ENCODE results near the gene RPP25L.

The RPP25L gene

DNA sequence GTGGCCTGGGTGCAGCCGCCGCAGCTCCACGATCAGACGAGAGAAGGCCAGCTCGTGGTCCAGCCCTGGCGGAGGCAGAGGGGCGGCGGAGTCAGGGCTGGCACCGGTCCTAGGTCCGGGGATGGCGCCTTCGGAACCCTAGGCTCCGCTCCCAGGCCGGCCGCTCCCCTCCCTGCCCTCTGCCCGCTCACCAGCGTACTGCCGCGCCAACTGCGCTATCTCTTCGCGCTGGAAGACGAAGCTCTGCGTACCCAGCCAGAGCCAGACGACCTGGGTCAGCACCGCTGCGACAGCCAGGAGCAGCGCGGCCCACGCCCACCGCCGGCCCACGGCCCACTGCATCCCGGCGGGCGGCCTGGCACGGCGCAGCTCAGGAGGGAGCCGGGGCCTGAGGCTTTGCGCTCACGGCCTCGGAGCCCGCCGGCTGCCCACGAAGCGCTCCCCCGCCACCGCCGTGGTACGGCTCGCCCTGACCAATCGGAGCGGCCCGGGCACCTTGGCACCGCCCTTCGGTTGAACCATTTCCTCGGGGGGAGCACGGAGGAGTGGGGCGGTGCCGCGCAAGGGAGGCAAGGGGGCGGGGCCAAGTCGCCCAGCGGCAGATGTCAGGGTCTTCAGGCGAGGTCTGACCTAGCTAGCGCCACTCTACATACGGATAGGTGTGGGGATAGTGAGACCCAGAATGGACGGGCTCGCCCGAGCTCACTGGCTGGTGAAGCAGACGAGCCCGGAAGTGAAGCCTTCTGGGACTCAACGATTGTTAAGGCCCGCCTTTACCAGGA, 25.6 kb upstream of the RPP25L start, which contains the start of gene SIGMAR1:
TSS of gene SIGMAR1 (minus strand) at position 432 of the 782 bp plus-strand sequence. CDS start at position 342, 90 bp downstream.
- DNase-seq: peak; percentile 97

DNA sequence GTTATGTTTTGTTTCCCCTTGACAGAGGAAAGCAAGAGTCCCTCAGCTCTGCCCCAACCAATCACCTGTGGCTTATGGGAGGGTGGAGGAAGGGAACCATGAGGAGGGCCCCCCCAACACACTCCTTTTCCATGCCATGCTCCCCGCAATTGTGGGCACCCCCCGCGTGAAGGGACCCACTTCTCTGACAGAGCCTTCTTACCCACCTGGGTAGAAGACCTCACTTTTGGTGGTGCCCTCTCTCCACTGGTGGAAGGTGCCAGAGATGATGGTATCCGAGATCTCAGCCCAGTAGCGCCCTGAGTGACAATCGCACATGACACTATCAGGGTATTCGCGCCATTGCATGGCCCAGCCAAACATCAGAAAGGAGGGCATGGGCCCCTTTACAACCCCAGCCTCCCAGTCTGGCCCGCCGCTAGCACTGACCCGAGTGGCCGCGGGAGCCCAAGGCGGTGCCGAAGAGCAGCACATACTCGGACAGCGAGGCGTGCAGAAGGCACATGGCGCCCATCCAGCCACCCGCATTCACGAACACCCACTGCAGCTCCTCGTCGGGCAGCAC, 25.0 kb upstream of the RPP25L start:
- DNase-seq: no peak

DNA sequence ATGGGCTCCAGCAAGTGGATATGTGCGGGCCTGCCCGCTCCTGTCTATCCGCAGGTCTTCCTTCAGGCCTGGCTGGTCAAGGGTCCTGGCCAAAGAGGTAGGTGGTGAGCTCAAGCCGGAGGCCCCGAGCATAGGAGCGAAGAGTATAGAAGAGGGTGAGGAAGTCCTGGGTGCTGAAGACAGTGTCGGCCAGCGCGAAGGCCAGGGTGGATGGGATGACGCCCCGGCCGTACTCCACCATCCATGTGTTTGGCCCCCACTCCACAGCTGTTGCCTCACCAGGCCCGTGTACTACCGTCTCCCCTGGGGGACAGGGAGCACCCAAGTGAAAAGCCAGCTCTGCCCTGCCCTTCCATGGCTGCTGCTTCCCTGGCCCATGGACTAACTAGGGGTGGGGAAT, 23.7 kb upstream of the RPP25L start:
- no peak for DNase-seq

DNA sequence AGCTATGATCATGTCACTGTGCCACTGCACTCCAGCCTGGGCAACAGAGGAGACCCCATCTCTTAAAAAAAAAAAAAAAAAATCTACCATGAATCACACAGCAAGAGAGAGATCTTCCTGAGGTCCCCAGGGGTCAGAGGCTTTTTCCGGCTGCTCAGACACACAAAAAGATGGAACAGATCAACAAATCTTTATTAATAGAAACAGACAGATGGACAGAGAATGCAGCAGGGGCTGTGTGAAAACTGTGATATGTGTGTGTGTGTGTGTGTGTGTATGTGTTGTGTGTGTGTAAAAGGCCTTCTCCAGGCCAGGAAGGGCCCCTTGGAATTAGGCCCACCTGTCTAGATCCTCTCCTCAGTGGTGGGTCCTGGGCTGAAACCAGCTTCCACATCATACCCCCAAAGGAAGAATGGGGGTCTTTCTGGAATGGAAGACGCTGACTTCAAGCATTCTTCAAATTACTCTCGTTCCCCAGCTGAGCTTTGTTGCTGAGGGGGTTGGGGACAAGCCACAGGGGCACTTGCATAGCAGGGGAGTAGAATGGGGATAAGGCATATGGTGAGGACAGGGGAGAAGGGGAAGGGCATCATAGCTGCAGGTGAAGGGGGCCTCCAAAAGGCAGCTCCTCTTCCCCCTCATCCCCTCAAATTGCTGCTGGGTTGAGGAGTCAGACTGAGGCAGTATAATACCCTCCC, 22.8 kb upstream of the RPP25L start:
- no peak for DNase-seq

DNA sequence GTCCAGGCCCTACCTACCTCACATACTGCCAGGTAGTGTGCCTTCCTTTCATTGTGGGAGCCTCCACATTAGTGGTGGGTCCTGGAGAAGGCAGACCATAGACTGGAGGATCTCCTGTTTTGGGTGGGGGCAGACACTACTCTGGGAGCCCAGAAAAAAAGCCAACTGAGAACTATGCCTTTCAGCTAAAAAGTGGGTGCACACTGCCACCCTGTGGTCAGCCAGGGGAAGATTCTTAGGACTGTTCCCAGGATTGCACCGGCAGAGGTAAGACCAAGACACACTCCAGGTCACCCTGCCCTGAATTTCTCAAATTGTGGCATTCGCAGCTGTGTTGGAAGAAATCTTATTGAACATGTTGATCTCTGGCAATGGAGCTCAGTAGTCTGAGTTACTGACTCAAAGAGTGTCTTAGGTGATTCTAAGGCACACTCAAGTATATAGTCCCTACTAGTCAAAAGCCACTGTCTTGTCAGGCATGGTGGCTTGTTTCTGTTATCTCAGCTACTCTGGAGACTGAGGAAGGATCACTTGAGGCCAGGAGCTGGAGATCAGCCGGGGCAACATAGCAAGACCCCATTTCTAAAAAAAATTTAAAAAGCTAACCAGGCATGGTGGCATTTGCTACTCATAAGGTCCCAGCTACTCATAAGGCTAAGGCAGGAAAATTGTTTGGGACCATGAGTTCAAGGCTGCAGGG, 22.1 kb upstream of the RPP25L start:
- DNase-seq: peak; percentile 81

DNA sequence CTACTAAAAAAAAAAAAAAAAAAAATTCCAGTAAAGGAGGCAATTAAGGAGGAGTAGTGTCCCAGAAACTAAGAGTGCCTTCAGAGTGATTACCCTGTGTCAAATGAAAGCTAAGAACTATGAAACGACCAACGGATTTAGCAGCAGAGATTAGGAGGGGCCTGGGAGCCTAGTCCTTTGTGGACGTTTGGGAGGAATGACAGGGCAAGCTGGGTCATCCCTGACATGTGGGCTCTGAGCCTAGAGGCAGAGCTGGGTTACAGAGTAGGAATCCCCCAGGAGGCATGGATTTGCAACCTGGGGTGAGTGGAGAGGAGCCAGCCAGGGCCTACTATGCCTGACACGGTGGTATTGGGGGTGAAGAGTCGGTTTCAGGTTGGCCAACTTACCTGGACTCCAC, 21.3 kb upstream of the RPP25L start:
- DNase-seq: no peak

DNA sequence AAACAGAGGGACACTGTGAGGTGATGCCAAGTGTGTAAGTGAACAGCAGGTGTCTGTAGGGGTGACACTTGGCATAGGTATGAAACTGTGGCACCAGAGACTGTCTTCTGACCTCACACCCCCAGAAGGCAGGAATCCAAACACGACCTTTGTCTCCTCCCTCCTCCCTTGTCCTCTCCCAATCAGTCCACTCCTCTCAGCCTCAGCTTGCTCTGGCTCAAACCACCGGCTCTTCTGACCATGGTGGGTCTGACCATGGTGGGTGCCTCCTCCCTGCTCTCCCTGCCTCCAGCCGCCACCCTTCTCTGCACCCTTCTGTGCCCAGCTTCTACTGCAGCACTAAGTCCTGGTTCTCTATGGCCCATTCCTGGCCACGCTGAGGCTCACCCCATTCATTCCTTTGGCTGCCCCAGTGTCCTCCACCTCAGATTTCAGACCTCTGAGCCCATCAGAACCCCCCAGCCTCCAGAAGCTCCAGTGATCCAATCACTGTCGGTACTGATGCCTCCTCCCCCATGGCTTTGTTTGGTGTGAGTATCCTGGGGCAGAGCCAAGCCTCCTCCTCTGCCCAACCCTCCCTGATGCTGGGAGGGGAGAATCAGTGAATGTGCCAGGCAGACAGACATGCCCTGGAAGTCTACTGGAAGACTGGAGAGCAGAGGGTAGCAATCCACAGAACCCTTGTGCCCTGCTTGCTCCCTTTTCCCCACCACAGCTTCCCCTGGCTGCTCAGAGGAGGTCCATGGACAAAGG, 18.7 kb upstream of the RPP25L start:
- no peak for DNase-seq

DNA sequence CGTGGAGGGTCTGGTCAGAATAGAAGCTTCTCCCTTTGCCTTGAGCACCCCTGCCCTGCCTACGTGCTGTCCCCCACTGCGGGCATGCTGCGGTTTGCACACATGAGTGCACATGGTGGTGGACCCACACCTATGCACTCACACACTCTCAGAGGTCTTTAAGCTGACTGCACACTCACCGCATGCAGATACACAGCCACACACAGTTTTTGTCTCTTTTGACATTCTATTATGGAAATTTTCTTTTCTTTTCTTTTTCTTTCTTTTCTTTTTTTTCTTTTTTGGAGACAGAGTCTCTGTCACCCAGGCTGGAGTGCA, 17.6 kb upstream of the RPP25L start:
- DNase-seq: no peak

DNA sequence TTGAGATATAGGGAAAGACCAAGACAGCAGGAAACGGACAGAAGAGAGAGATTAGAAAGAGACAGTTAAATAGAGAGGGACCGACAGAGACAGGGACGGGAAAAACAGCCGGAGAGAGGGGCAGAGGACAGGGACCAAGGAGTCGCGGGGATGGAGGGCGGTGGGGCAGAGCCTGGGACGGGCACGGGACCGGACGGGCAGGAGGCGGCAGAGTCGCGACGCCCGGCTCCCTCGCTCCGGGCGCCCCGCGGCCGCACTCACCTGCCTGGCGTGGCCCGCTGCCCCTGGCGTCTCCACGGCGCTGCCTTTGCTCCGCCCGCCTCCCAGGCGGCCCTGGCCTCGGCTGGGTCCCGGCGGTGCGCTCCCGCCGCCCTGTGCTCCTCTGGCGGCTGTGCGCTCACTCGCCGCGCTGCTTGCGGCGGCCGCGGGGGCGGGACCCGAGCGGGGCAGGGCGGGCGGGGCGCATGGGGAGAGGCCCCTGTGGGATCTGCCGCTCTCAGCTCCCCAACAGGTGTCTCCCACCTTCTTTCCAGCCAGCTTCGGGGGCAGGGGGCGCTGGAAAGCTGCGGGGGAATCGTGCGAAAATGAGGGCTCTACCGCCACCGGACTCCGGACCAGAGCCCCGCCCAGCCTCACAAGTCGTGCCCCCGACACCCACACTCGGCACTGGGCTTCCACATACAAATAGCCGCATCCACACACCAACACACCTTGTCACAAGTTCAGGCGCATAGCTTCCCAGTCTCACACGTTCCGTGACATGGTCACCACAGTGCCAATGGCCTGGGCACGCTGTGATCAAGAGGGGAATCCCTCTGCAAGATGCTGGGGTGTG, 17.0 kb upstream of the RPP25L start, which contains the start of gene ARID3C:
TSS of gene ARID3C (minus strand) at position 411 of the 835 bp plus-strand sequence. CDS start 1,052 bp downstream, outside the sequence.
- no peak for DNase-seq

DNA sequence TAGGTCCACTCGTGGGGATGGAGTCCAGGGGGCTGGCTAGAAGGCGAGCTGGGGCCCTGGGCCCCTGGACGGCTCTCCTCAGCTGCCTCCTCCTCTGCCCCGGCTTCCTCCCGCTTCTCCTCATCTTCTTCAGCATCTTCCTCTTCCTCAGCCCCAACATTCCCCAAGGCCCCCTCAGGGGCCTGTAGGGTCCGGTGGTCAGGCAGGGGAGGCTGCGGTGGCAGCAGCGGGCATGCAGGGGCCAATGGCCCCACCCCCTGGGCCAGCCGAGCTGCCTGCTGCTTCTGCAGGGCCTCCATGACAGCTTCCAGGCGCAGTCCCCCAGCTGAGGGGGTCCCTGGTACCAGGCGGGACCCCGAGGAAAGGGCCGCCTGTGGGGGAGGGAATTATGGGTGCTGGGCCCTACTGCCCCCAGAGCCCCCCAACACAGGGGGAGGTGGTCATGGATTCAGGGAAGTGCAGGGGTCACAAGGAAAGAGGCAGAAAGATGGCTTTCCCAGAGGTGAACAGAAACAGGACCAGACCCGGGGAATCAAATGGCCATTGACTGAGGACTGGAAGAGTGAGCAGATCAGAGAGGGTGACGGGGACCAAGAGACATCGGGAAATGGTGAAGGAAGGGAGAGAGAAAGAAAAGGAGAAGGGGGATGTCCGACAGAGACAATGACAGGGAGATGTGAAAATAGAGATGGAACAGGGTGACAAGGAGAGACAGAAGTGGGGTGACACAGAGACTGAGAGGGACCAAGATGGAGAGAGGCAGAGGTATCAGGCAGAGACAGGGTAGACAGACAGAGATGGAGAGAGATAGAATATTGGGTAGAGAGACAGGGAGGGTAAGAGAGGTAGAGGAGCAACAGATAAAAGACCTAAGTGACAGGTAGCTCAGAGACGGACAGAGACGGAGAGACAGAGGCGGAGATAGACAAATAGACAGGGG, 16.1 kb upstream of the RPP25L start:
- no peak for DNase-seq

DNA sequence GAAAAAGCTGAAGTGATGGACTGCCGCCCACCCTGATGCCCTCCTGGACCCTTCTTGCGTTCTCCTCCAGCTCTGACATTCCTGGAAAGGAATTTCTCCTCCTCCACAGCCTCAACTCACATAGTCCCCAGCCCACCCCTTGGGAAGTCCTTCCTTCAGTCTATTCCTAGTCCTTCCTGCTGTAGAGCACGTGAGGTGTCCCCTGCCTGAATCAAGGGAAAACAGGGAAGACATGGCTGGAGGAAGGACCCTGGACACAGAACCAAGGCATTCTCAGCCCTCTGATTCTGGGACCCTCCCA, 13.2 kb upstream of the RPP25L start:
- DNase-seq: no peak

DNA sequence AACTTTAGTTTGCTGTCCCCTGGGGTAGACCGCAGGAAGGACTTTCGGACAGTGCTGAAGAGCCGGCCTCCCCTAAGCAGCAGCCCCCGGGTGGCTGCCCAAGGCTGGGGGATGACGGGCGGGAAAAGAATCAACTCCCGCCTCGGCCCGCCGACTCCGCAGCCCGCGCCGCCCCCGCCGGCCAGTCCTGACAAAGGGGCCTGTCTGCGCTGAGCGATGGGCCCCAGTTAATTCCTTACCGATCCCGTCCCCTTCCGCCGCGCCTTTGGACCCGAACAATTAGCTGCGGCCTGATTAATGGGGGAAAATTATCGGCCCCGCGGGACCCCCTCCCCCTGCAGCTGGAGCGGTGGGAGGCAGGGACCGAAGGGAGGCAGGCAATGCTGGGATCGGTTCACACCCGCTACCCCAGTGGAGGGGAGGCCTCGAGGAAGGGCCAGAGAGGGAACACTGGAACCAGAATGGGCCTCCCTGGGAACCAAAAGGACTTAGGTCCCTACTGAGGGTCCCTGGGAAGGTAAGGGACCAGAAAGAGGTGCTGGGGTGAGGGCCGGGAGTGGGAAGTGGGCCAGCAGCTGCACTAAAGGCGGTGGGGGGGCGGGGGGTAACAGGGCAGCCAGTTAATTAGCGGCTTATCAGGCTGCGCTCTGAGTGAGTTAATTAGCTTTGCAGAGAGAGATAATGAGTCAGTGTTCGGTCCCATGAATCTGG, 12.7 kb upstream of the RPP25L start:
- DNase-seq: no peak

DNA sequence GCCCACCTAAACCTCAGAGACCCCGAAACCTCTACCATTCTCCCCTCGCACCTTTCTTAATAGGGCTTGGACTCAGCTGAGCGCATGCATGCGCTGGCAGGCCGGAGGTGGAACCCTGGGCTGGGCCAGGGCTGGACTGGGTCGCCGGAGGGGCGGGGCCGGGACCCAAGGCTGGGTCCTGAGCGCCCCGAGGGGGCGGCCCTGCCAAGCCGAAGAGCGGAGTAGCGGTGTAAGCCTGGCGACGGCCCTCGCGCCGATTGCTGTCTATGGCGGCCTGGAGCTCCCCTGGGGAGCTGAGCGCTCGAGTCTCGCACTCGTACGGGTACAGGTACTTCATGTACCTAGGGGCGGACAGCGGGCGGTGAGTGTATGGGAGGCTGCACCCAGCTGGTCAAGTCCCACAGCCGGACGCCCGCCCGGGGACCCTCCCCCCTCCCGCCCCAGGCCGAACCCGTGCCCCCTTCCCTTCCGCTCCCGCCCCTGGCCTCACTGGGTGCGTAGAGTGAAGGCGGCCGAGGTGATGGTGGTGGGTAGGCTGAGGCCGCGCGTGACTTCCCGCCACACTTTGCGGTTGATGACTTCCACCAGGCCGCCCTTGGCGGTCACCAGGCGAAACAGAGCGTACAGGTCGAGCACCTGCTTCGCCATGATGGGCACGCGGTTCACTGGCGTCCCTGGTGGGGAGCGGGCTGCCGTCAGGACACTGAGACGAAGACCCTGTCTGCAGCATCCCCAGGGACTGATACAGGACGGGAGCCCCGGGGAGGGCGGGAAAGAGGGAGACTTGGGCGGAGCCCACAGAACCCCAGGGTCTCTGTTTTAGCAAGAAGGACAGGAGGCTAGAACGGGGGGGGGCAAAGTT, 11.7 kb upstream of the RPP25L start:
- no peak for DNase-seq

DNA sequence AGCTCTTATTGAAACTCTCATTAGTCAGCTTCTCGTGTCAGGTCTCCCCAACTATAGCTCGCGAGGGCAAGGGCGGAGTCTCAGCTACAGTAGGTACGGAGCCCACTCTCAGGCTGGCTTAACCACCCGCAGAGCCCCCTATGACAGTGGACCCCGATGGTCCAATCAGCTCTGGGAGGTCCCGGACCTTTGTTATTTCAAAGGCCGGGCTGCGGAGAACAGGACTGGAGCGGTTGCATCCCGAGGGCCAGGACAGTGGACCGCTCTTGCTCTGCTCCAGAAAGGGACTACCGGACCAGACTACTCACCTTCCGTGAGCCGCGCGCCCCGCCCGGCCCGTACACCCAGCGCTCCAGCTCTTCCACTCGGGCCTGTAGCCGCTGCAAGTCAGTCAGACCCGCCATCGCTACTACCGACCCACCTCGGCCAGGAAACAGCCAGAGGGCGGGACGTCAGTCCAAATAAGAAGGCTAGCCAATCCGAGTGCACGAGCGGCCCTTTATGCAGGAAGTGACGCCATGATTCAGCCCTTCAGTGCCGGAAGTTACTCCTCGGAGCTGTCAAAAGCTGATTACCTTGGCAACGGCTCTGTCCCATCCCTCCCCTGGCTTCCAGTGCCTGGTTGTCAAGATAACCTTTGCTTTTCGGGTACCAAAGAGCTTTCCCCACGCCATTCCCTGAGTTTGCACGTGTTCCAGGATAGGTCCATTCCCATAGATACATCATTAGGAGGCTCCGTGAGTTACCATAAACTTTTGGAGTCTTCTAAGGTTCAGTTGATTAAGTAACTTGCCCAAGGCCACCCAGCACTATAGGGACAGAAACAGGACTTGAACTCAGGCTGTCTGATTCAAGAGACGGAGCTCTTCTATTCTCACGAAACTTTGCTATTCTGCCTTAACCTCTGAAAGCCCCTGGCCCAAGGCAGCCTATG, 8.4 kb upstream of the RPP25L start, which contains the start of gene DCTN3:
TSS of gene DCTN3 (minus strand) at position 435 of the 934 bp plus-strand sequence. CDS start at position 404, 31 bp downstream.
- DNase-seq: peak; percentile 91

DNA sequence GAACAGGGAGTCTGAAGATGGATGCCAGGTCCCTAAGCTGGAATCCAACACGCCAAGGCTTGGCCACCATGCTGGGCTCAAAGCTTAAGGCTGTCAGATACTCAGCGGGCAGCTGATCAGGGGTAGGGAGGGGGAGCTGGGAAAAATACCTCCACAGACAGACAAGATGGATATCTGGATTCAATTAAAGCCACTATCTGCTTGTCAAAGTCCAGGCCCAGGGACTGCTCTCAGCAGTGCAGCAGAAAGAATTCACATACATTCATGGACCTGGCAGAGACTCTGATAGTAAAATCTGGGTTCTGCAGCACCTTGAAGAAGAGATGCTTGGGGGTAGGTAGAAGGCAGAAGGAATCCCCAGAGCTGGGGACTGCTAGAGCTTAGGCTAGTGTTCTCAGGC, 3.2 kb upstream of the RPP25L start:
- no peak for DNase-seq

DNA sequence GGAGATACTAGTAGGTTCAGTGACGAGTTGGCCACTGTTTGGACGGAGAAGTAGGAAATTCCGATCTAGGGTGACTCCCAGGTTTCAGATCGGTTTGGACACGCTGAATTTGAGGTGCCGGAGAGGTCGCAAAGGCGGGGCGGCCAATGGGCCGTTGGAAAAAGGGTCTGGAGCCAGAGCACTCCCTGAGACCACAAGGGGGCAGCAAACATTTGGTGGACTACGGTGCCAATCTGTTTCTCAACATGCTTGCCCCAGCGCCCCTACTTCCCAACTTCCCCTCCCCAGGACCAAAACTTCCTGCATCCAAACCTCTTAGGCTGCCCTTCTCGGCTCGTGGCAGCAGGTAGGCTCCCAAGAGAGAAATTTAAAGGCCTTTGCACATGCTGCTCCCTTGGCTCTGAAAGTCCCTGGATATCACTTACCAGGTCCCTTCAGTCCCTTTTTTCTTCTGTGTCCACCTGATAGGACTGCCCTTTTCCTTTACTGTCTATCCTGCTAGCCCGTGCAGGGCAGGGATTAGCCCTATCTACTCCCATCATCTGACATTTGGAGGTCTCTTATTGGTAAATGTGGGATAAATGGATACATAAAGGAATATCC, 992 bp upstream of the RPP25L start:
- peak; percentile 81 for DNase-seq

DNA sequence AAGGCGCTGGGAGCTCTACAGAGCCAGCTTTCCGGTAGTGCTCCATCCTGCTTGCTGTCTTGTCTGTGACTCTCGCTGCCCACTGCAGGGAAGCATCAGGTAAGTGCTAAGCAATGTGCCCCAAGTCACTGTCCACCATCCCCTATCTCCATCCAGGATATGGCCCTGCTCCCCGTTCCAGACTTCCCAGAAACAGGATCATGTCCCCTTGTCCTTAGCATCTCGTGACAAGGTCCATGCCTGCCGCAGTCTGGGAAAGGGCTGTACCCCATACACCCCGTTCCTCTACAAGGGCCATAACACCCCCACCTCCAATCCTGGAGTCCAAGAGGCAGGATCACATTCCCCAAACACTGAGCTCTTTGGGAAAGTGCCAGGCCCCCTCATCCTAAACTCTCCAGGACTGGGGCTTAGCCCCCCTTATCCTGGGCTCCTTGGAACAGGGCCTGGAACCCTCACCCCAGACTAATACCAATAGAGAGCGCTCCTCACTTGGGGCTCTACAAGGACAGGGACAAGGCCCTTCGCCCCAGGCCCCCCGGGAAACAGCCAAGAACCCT, 566 bp downstream of the RPP25L start:
- no peak for DNase-seq

Data from right forelimb (tissue), 1 donor.